GM12864 (cell line): ENCODE measurements around the gene LBH.

Source experiments
- DNase-seq: peaks from one replicate; pipeline ENCODE4 v3.0.0-alpha.2; 2011; ENCODE audit warnings: low read depth
- H3K4me3 ChIP-seq: 2 replicates; pipeline ENCODE4 v1.5.1; 2011; ENCODE audit warnings: mild to moderate bottlenecking, low read depth, low read length, control low read depth
- TF ChIP-seq, protein P1 (sequence below): IDR thresholded peaks from 2 replicates; pipeline ENCODE4 v1.5.1; 2011; ENCODE audit warnings: low read depth, mild to moderate bottlenecking, moderate library complexity, low read length, control low read depth, inconsistent platforms; ENCODE audit errors: missing control alignments

The LBH gene

DNA sequence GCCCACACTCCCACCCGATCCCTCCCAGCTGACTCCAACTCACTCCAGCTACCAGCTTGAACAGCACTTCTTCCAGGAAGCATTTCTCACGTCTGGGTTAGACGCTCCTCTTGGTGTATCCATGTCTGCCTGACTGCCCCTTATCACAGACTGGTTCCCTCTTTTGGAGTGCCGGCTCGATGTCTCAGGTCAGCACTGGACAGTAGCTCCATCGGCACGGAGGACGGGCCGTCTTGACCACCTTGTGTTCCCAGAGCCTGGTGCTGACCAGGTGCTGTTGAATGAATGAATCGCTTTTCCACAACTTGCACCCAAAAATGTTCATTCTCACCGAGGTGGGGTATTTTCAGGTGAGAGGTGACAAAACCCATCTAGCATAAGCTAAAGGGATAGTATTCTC lies 71.8 kb downstream of the LBH start:
- TF ChIP-seq, protein P1, sequence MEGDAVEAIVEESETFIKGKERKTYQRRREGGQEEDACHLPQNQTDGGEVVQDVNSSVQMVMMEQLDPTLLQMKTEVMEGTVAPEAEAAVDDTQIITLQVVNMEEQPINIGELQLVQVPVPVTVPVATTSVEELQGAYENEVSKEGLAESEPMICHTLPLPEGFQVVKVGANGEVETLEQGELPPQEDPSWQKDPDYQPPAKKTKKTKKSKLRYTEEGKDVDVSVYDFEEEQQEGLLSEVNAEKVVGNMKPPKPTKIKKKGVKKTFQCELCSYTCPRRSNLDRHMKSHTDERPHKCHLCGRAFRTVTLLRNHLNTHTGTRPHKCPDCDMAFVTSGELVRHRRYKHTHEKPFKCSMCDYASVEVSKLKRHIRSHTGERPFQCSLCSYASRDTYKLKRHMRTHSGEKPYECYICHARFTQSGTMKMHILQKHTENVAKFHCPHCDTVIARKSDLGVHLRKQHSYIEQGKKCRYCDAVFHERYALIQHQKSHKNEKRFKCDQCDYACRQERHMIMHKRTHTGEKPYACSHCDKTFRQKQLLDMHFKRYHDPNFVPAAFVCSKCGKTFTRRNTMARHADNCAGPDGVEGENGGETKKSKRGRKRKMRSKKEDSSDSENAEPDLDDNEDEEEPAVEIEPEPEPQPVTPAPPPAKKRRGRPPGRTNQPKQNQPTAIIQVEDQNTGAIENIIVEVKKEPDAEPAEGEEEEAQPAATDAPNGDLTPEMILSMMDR: no peak
- no peak overlapping the region for H3K4me3 ChIP-seq
- DNase-seq: no peak

DNA sequence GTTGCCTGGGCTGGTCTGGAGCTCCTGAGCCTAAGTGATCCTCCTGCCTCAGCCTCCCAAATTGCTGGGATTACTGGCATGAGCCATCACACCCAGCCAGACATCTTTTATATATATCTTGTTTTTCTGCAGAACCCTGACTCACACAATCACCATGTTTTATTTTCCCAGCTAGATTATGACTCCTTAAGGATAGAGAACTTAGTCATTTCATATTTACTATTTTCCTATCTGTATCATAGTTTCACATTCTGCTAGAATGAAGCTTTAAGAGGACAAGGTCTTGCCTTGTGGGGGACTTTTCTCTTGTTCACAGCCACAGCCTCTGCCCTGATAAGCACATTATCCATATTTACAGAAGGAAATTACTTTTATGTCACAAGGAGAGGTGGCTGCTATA lies 73.9 kb downstream of the LBH start:
- TF ChIP-seq, protein P1: no peak
- no peak for DNase-seq
- no peak overlapping the region for H3K4me3 ChIP-seq

DNA sequence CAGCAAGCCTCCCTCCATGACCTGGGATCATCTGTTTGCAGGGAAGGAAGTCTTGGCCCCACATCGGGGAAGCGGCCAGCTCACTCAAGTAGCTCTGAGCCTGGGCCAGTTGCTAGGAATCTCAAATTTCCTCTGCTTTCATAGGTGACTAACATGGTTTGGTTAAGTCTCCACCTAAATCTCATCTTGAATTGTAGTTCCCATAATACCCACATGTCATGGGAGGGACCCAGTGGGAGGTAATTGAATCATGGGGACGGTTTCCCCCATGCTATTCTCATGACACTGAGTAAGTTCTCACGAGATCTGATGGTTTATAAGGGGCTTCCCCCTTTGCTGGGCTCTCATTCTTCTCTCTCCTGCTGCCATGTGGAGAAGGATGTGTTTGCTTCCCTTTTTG lies 75.2 kb downstream of the LBH start:
- H3K4me3 ChIP-seq: no peak overlapping the region
- no peak for DNase-seq
- TF ChIP-seq, protein P1: no peak

DNA sequence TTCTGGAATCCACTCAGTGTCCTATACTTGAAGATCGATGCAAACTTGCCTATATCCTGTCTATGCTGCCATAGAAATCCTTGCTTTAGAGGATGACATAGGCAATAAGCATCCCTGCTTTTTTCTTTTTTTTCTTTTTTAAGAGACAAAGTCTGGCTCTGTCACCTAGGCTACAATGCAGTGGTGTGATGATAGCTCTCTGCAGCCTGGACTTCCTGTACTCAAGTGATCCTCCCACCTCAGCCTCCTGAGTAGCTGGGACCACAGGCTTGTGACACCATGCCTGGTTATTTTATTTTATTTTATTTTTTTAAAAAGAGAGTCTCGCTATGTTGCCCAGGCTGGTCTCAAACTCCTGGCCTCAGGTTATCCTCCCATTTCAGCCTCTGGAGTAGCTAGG lies 76.9 kb downstream of the LBH start:
- TF ChIP-seq, protein P1: no peak
- no peak overlapping the region for H3K4me3 ChIP-seq
- no peak for DNase-seq
